Transverse colon (tissue), 4 donors: ENCODE measurements around the gene RNPEPL1.
"Not testable (repeated sequence)": the region's sequence is repeated elsewhere in the genome, so short reads cannot be mapped to it uniquely, and the experiment has no call there.

ENCODE experiments used
- POLR2A ChIP-seq: fragments of 450-650 bp; IDR thresholded peaks from one replicate; pipeline ENCODE4 v1.6.1; 2016; ENCODE audit warnings: antibody characterized with exemption, mild to moderate bottlenecking, moderate library complexity
- POLR2AphosphoS5 ChIP-seq, 3 donors: sonication (generic); formaldehyde crosslinking; IDR thresholded peaks; one replicate each; pipeline ENCODE4 v1.6.1; 2016; ENCODE audit warnings: antibody characterized with exemption in 3 of 3
- TF ChIP-seq, protein P1 (sequence below), 5 experiments: fragments of 200-600 bp in 3 of 5; fragments of 450-650 bp in 2 of 5; sonication (generic) in 3 of 5; IDR thresholded peaks; 1 replicate in 2 of 5; 2 replicates in 3 of 5; pipeline ENCODE4 v1.5.1; 2016 to 2017; ENCODE audit warnings: antibody characterized with exemption in 5 of 5, inconsistent platforms in 3 of 5, mild to moderate bottlenecking in 2 of 5, moderate library complexity in 1 of 5

- TF ChIP-seq, protein P1, sequence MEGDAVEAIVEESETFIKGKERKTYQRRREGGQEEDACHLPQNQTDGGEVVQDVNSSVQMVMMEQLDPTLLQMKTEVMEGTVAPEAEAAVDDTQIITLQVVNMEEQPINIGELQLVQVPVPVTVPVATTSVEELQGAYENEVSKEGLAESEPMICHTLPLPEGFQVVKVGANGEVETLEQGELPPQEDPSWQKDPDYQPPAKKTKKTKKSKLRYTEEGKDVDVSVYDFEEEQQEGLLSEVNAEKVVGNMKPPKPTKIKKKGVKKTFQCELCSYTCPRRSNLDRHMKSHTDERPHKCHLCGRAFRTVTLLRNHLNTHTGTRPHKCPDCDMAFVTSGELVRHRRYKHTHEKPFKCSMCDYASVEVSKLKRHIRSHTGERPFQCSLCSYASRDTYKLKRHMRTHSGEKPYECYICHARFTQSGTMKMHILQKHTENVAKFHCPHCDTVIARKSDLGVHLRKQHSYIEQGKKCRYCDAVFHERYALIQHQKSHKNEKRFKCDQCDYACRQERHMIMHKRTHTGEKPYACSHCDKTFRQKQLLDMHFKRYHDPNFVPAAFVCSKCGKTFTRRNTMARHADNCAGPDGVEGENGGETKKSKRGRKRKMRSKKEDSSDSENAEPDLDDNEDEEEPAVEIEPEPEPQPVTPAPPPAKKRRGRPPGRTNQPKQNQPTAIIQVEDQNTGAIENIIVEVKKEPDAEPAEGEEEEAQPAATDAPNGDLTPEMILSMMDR (IDR thresholded peaks at IDR 0.05): not testable (repeated sequence)
- TF ChIP-seq POLR2A; POLR2AphosphoS5 (IDR thresholded peaks at IDR 0.05): not testable (repeated sequence)
These were observed 46.4 kb upstream of the RNPEPL1 start for GRCh38 chr2:240521885-240522284.
